OCI-LY3 (cell line): ENCODE measurements around the gene ITGA11.

Source experiments
- H2AFZ ChIP-seq: fragments of 200-600, 300-600 bp; shearing (Covaris generic); 2 replicates; pipeline ENCODE4 v1.6.0; 2014; ENCODE audit warnings: antibody characterized with exemption, low read depth, low read length
- H3K27ac ChIP-seq: fragments of 200-600, 300-600 bp; sonication (generic); 2 replicates; pipeline ENCODE4 v1.5.1; 2014; ENCODE audit warnings: mild to moderate bottlenecking, low read length, moderate library complexity, mixed read lengths
- H3K27me3 ChIP-seq: fragments of 200-600, 300-600 bp; sonication (generic); 2 replicates; pipeline ENCODE4 v1.6.1; 2014; ENCODE audit warnings: low read depth, low read length, mixed read lengths
- H3K36me3 ChIP-seq: fragments of 200-600, 300-600 bp; sonication (generic); replicated peaks from 2 replicates; pipeline ENCODE3; 2014; ENCODE audit warnings: low read depth, low read length, mixed read lengths
- H3K4me1 ChIP-seq: fragments of 300-600, 200-600 bp; sonication (generic); 2 replicates; pipeline ENCODE4 v1.6.1; 2014; ENCODE audit warnings: low read length, mixed read lengths
- H3K4me2 ChIP-seq: fragments of 200-600, 300-600 bp; sonication (generic); 2 replicates; pipeline ENCODE4 v1.6.1; 2014; ENCODE audit warnings: low read length, mixed read lengths
- H3K4me3 ChIP-seq: fragments of 300-600, 200-600 bp; sonication (generic); 2 replicates; pipeline ENCODE4 v1.5.1; 2014; ENCODE audit warnings: antibody characterized with exemption, mild to moderate bottlenecking, low read length, moderate library complexity
- H3K79me2 ChIP-seq: fragments of 300-600, 200-600 bp; shearing (Covaris generic); 2 replicates; pipeline ENCODE4 v1.6.1; 2014; ENCODE audit warnings: mild to moderate bottlenecking, low read length, mixed read lengths
- H3K9ac ChIP-seq: fragments of 300-600, 200-600 bp; shearing (Covaris generic); 2 replicates; pipeline ENCODE4 v1.6.0; 2014; ENCODE audit warnings: mild to moderate bottlenecking, low read length, moderate library complexity
- H3K9me3 ChIP-seq: fragments of 200-600, 300-600 bp; shearing (Covaris generic); 2 replicates; pipeline ENCODE4 v1.6.1; 2014; ENCODE audit warnings: low read length, mixed read lengths; ENCODE audit not compliant: insufficient read depth
- H4K20me1 ChIP-seq: fragments of 200-600, 300-600 bp; sonication (generic); 2 replicates; pipeline ENCODE4 v1.6.1; 2016; ENCODE audit warnings: low read length, mixed read lengths; ENCODE audit not compliant: insufficient read depth
- EZH2phosphoT487 ChIP-seq: fragments of 200-600 bp; shearing (Covaris generic); IDR thresholded peaks from 2 replicates; pipeline ENCODE4 v1.6.1; 2018; ENCODE audit warnings: antibody characterized with exemption, mixed run types, low read depth
- TF ChIP-seq, protein P1 (sequence below): fragments of 200-600, 300-600 bp; sonication (generic); IDR thresholded peaks from 2 replicates; pipeline ENCODE4 v1.5.1; 2014; ENCODE audit warnings: antibody characterized with exemption, low read length, low read depth

Gene ITGA11

GRCh38 chr15:68335251-68335650 lies 96.7 kb downstream of the ITGA11 start:
- no peaks in the 10 kb centered on the region for H3K4me1 ChIP-seq
- H3K27me3 ChIP-seq: peaks cover 10% of the 10 kb centered on the region; the same call in 1 of the 2 replicates
- H3K4me2 ChIP-seq: no peak overlapping the region
- H4K20me1 ChIP-seq: no peaks in the 10 kb centered on the region
- no peaks in the 10 kb centered on the region for H3K79me2 ChIP-seq
- H3K36me3 ChIP-seq: no peaks in the 10 kb centered on the region
- H3K9ac ChIP-seq: no peak overlapping the region
- H3K27ac ChIP-seq: no peak overlapping the region
- H2AFZ ChIP-seq: no peak overlapping the region
- no peak for TF ChIP-seq EZH2phosphoT487
- TF ChIP-seq, protein P1, sequence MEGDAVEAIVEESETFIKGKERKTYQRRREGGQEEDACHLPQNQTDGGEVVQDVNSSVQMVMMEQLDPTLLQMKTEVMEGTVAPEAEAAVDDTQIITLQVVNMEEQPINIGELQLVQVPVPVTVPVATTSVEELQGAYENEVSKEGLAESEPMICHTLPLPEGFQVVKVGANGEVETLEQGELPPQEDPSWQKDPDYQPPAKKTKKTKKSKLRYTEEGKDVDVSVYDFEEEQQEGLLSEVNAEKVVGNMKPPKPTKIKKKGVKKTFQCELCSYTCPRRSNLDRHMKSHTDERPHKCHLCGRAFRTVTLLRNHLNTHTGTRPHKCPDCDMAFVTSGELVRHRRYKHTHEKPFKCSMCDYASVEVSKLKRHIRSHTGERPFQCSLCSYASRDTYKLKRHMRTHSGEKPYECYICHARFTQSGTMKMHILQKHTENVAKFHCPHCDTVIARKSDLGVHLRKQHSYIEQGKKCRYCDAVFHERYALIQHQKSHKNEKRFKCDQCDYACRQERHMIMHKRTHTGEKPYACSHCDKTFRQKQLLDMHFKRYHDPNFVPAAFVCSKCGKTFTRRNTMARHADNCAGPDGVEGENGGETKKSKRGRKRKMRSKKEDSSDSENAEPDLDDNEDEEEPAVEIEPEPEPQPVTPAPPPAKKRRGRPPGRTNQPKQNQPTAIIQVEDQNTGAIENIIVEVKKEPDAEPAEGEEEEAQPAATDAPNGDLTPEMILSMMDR: no peak
- no peaks in the 10 kb centered on the region for H3K9me3 ChIP-seq
- H3K4me3 ChIP-seq: no peak overlapping the region

DNA sequence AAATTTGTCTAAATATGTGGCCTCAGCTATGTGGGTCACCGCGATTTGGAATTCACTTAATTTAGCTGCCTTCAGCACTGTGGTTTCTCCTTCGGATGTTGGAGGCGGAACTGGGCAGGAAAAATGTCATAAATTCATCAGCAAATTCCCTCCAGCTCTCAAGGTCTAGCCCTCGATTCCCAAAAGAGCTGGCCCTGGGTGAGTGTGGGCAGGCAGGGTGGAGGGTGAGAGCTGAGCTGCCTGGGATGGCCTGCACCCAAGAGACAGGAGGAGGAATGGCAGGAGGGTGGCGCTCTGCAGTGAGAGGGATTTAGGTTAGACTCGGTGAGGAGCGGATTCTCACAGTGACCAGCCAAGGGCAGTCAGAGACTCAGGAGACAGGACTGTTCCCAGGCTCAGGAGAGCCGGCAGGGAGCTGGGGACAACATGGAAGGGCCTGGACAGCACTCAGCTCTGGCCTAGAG lies 97.3 kb downstream of the ITGA11 start:
- Histone ChIP-seq H4K20me1 (no peaks in the 10 kb centered on the region), H3K9ac (no peak overlapping the region), H3K4me3 (no peak overlapping the region), H3K4me1 (no peaks in the 10 kb centered on the region), H3K4me2 (no peak overlapping the region), H3K27me3 (peaks cover 14% of the 10 kb centered on the region), H3K9me3 (no peaks in the 10 kb centered on the region), H3K36me3 (no peaks in the 10 kb centered on the region), H3K79me2 (no peaks in the 10 kb centered on the region), H2AFZ (no peak overlapping the region), H3K27ac (no peak overlapping the region)
- TF ChIP-seq, protein P1: no peak
- TF ChIP-seq EZH2phosphoT487: no peak

DNA sequence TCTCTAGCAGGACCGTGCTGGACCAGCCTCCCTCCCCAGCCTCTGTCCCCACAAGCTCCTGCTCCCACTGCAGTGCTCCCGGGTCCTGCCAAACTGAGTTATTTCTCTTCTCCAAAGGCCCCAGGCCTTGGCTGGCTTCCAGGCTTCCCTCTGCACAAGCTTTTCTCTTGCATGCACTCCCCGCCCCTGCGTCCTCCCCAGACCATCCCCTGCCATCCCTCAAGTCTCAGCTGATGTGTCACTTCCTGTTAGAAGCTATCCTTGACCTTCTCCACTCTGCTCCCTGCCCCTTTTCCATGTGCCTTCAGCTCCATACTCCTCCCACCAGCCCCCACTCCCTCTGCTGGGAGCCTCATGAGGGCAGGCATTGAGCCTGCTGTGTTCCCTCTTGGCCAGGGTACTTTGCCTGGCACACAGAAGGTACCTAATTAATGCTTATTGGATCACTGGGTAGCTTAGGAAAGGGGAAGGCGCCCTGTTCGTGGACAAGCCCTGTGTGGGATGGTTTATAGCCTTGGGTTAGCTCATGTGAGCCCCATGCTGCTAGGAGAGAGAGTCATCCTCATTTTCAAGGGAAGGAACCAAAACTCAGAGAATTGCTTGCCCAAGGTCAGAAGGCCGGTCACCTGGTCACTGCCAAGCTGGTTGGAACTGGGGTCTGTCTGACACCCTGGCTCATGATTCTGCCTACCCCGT lies 98.0 kb downstream of the ITGA11 start:
- H3K4me3 ChIP-seq: no peak overlapping the region
- H2AFZ ChIP-seq: no peak overlapping the region
- H3K4me1 ChIP-seq: no peaks in the 10 kb centered on the region
- H3K4me2 ChIP-seq: no peak overlapping the region
- no peaks in the 10 kb centered on the region for H3K79me2 ChIP-seq
- H4K20me1 ChIP-seq: no peaks in the 10 kb centered on the region
- H3K9ac ChIP-seq: no peak overlapping the region
- no peak overlapping the region for H3K27ac ChIP-seq
- H3K36me3 ChIP-seq: no peaks in the 10 kb centered on the region
- peaks cover 18% of the 10 kb centered on the region for H3K27me3 ChIP-seq
- no peaks in the 10 kb centered on the region for H3K9me3 ChIP-seq
- TF ChIP-seq, protein P1: no peak
- TF ChIP-seq EZH2phosphoT487: no peak

GRCh38 chr15:68332266-68332665 lies 99.7 kb downstream of the ITGA11 start:
- no peaks in the 10 kb centered on the region for H3K36me3 ChIP-seq
- H4K20me1 ChIP-seq: no peaks in the 10 kb centered on the region
- H3K4me3 ChIP-seq: no peak overlapping the region
- H3K9me3 ChIP-seq: no peaks in the 10 kb centered on the region
- H3K79me2 ChIP-seq: no peaks in the 10 kb centered on the region
- H3K27ac ChIP-seq: no peak overlapping the region
- H3K27me3 ChIP-seq: peaks cover 28% of the 10 kb centered on the region
- H3K4me1 ChIP-seq: no peaks in the 10 kb centered on the region
- no peak overlapping the region for H2AFZ ChIP-seq
- no peak overlapping the region for H3K4me2 ChIP-seq
- H3K9ac ChIP-seq: no peak overlapping the region
- TF ChIP-seq EZH2phosphoT487: no peak
- TF ChIP-seq, protein P1: no peak
